Stromal cell of bone marrow (primary cell): ENCODE results near the gene EML1.

Experiments used
- DNase-seq: peaks from one replicate; pipeline ENCODE4 v3.0.0-alpha.2; 2012; ENCODE audit warnings: low read depth

EML1 gene

GRCh38 chr14:99793213-99794150 is at the start of gene EML1:
Gene EML1, plus strand, starts transcription at chr14:99793413. Its CDS starts 64 bp downstream, at chr14:99793477.
- peak; percentile 63 for DNase-seq

- no peak for DNase-seq
These were observed 48.9 kb upstream of the EML1 start for GRCh38 chr14:99744199-99744872.

GRCh38 chr14:99744873-99745224 is 48.4 kb upstream of the EML1 start:
- DNase-seq = no peak

- DNase-seq = peak; percentile 69
These were observed 47.8 kb upstream of the EML1 start for GRCh38 chr14:99745307-99745951.

GRCh38 chr14:99747167-99747566 is 46.0 kb upstream of the EML1 start:
- DNase-seq = no peak

GRCh38 chr14:99747582-99748330 is 45.5 kb upstream of the EML1 start:
- no peak for DNase-seq

GRCh38 chr14:99748529-99748928 is 44.7 kb upstream of the EML1 start:
- no peak for DNase-seq

GRCh38 chr14:99749142-99749541 is 44.1 kb upstream of the EML1 start:
- no peak for DNase-seq

- no peak for DNase-seq
These were observed 43.2 kb upstream of the EML1 start for GRCh38 chr14:99749763-99750715.

- no peak for DNase-seq
These were observed 42.3 kb upstream of the EML1 start for GRCh38 chr14:99750746-99751450.

- DNase-seq = no peak
These were observed 41.4 kb upstream of the EML1 start for GRCh38 chr14:99751539-99752485.

- no peak for DNase-seq
These were observed 40.6 kb upstream of the EML1 start for GRCh38 chr14:99752486-99753121.

- DNase-seq = no peak
These were observed 39.7 kb upstream of the EML1 start for GRCh38 chr14:99753225-99754140.

GRCh38 chr14:99754141-99755067 is 38.8 kb upstream of the EML1 start:
- no peak for DNase-seq

- no peak for DNase-seq
These were observed 38.2 kb upstream of the EML1 start for GRCh38 chr14:99755068-99755405.
